ENCODE measurements around the gene FRS2.

DNA sequence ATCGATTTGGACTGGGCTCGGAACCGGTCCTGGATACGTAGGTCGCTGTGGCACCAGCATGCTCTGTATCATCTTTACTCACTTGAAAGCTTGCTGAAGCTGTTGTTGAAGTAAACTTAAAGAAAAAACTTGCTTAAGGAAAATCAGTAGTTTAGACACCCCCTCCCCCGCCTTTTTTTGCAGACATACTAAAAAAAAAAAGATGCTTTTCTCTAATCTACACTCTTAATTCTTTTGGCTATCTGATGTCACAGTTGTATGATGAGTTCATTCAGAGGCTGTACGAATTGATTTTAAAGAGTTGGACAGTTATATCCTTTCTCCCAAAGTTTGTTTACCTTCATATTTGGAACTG, 865 bp downstream of the FRS2 start:
- TF ChIP-seq, protein P1, sequence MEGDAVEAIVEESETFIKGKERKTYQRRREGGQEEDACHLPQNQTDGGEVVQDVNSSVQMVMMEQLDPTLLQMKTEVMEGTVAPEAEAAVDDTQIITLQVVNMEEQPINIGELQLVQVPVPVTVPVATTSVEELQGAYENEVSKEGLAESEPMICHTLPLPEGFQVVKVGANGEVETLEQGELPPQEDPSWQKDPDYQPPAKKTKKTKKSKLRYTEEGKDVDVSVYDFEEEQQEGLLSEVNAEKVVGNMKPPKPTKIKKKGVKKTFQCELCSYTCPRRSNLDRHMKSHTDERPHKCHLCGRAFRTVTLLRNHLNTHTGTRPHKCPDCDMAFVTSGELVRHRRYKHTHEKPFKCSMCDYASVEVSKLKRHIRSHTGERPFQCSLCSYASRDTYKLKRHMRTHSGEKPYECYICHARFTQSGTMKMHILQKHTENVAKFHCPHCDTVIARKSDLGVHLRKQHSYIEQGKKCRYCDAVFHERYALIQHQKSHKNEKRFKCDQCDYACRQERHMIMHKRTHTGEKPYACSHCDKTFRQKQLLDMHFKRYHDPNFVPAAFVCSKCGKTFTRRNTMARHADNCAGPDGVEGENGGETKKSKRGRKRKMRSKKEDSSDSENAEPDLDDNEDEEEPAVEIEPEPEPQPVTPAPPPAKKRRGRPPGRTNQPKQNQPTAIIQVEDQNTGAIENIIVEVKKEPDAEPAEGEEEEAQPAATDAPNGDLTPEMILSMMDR (IDR thresholded peaks at IDR 0.05), result no peak
- no peak for TF ChIP-seq POLR2AphosphoS5 (IDR thresholded peaks at IDR 0.05)

Data from gastroesophageal sphincter (tissue), 3 donors.